GM12878 (cell line): Measurements from ENCODE around the gene AMZ2.
"Not testable (repeated sequence)": the region's sequence is repeated elsewhere in the genome, so short reads cannot be mapped to it uniquely, and the experiment has no call there.

Experiments used
- CBFB ChIP-seq: IDR thresholded peaks from 2 replicates; pipeline ENCODE4 v1.6.1; 2016; ENCODE audit warnings: antibody characterized with exemption, low read depth
- CEBPB ChIP-seq, 2 experiments: fragments of 150-350 bp in 1 of 2; IDR thresholded peaks; 2 replicates each; pipeline ENCODE4 v1.6.1; 2012 to 2014; ENCODE audit warnings: low read depth in 2 of 2, low read length in 2 of 2, borderline replicate concordance in 1 of 2, inconsistent platforms in 1 of 2
- CREB1 ChIP-seq: IDR thresholded peaks from 2 replicates; pipeline ENCODE4 v1.6.1; 2012; ENCODE audit warnings: low read depth, mild to moderate bottlenecking, inconsistent platforms
- CTCF ChIP-seq, 3 experiments: IDR thresholded peaks in 2 of 3; conservative IDR thresholded peaks in 1 of 3; 2 replicates each; pipeline ENCODE4 v1.5.1; 2011; ENCODE audit warnings: low read depth in 3 of 3, low read length in 3 of 3, mild to moderate bottlenecking in 3 of 3, control low read depth in 2 of 3, moderate library complexity in 2 of 3, inconsistent platforms in 1 of 3, mixed read lengths in 1 of 3; ENCODE audit not compliant: control insufficient read depth in 2 of 3, insufficient read depth in 1 of 3; ENCODE audit errors: extremely low read depth in 1 of 3
- E2F4 ChIP-seq: IDR thresholded peaks from 2 replicates; pipeline ENCODE4 v1.6.1; 2012; ENCODE audit warnings: low read depth, low read length, improper control_type of control experiment
- EZH2 ChIP-seq: IDR thresholded peaks from 2 replicates; pipeline ENCODE4 v1.6.1; 2012; ENCODE audit warnings: low read depth, mild to moderate bottlenecking, control low read depth, inconsistent platforms, low read length, borderline replicate concordance; ENCODE audit not compliant: control insufficient read depth
- HDGF ChIP-seq: fragments of 450-650 bp; IDR thresholded peaks from 2 replicates; pipeline ENCODE4 v1.6.1; 2016; ENCODE audit warnings: antibody characterized with exemption
- NKRF ChIP-seq: fragments of 450-650 bp; conservative IDR thresholded peaks from 2 replicates; pipeline ENCODE4 v1.6.1; 2017; ENCODE audit warnings: mild to moderate bottlenecking, moderate library complexity
- POLR2A ChIP-seq: IDR thresholded peaks from 2 replicates; pipeline ENCODE4 v1.6.1; 2011; ENCODE audit warnings: low read depth, mild to moderate bottlenecking, low read length
- RB1 ChIP-seq: fragments of 450-650 bp; formaldehyde crosslinking; IDR thresholded peaks from 2 replicates; pipeline ENCODE4 v1.6.1; 2017; ENCODE audit warnings: mild to moderate bottlenecking, borderline replicate concordance
- RFX5 ChIP-seq: IDR thresholded peaks from 2 replicates; pipeline ENCODE4 v1.6.1; 2011; ENCODE audit warnings: low read depth, low read length, improper control_type of control experiment
- SUZ12 ChIP-seq: fragments of 200-600 bp; sonication (generic); IDR thresholded peaks from one replicate; pipeline ENCODE4 v1.6.1; 2018; ENCODE audit warnings: antibody characterized with exemption, mild to moderate bottlenecking; ENCODE audit not compliant: unreplicated experiment
- USF2 ChIP-seq: IDR thresholded peaks from 2 replicates; pipeline ENCODE4 v1.6.1; 2011; ENCODE audit warnings: low read depth, low read length, improper control_type of control experiment, borderline replicate concordance

GRCh38 chr17:68232741-68233140 lies 15.1 kb upstream of the AMZ2 start:
- TF ChIP-seq POLR2A; USF2; NKRF; RFX5; CEBPB (IDR thresholded peaks at IDR 0.05; ENCODE audit: borderline replicate concordance in 1 of 2, low read depth in 2 of 2, low read length in 2 of 2); CREB1; E2F4; HDGF; CTCF (IDR thresholded peaks at IDR 0.05 in 2 of 3, conservative IDR thresholded peaks at IDR 0.05 in 1 of 3; ENCODE audit: control insufficient read depth in 2 of 3, extremely low read depth in 1 of 3, insufficient read depth in 1 of 3, low read depth in 3 of 3, low read length in 3 of 3); CBFB; RB1; SUZ12; EZH2: not testable (repeated sequence)
